Activated T-helper 1 cell treated with anti-CD3 and anti-CD28 coated beads, Interleukin-12 subunit alpha, Interleukin-12 subunit beta, Interleukin-2, Interleukin-4 antibody, amounts not matched to agents 30 ng/mL and 10 ng/mL and 1 ng/mL, durations not matched to agents 14 hours and 24 hours and 36 hours (primary cell): ENCODE measurements around the gene PTOV1. TPM values are rescaled to one million over a fixed set of nuclear protein-coding genes. Genes with fewer than 3 reads are reported as not detected.

Experiments
- DNase-seq: peaks from one replicate; pipeline ENCODE4 v3.0.0; 2021; ENCODE audit warnings: low spot score
- H3K27ac Mint-ChIP-seq: one replicate; pipeline ENCODE4 v1.8.0; 2021; ENCODE audit warnings: mild to moderate bottlenecking, mixed read lengths
- H3K27me3 Mint-ChIP-seq: one replicate; pipeline ENCODE4 v1.8.0; 2022; ENCODE audit warnings: mild to moderate bottlenecking, moderate library complexity, mixed read lengths; ENCODE audit not compliant: insufficient read depth
- H3K36me3 Mint-ChIP-seq: one replicate; pipeline ENCODE4 v1.8.0; 2021; ENCODE audit warnings: low read depth, mixed read lengths
- H3K4me1 Mint-ChIP-seq: one replicate; pipeline ENCODE4 v1.8.0; 2021; ENCODE audit warnings: low read depth, mixed read lengths
- H3K4me3 Mint-ChIP-seq: one replicate; pipeline ENCODE4 v1.8.0; 2021; ENCODE audit warnings: mild to moderate bottlenecking, moderate library complexity, mixed read lengths
- H3K9me3 Mint-ChIP-seq: one replicate; pipeline ENCODE4 v1.8.0; 2021; ENCODE audit warnings: mixed read lengths
- intact Hi-C: fragments of 100-400 bp; cut with micrococcal nuclease; formaldehyde crosslinking; loops from one replicate; pipeline ENCODE4 v1.15.1; 2024
- total RNA-seq: library from RNA; stranded (reverse); gene quantifications from 2 replicates; pipeline ENCODE4 v1.2.3, GENCODE V29; 2022

Gene PTOV1
- total RNA-seq, 1 donor from 2014 or later = 113 TPM

- Mint-ChIP-seq H3K4me1 (peaks cover 14% of the 10 kb centered on the region), H3K27ac (no peak overlapping the region), H3K36me3 (peaks cover 16% of the 10 kb centered on the region), H3K9me3 (no peaks in the 10 kb centered on the region), H3K27me3 (no peaks in the 10 kb centered on the region), H3K4me3 (no peak overlapping the region)
- intact Hi-C loops = no loop called here
- no peak for DNase-seq
These were observed 27.5 kb upstream of the PTOV1 start for GRCh38 chr19:49823472-49823871.

GRCh38 chr19:49824662-49825061, 26.3 kb upstream of the PTOV1 start:
- Mint-ChIP-seq H3K27me3 (no peaks in the 10 kb centered on the region), H3K27ac (no peak overlapping the region)
- intact Hi-C loops = no loop called here

GRCh38 chr19:49827034-49827433, 23.9 kb upstream of the PTOV1 start:
- Mint-ChIP-seq H3K36me3 (peaks cover 16% of the 10 kb centered on the region), H3K4me3 (no peak overlapping the region), H3K27ac (no peak overlapping the region), H3K9me3 (no peaks in the 10 kb centered on the region), H3K4me1 (no peaks in the 10 kb centered on the region), H3K27me3 (no peaks in the 10 kb centered on the region)
- DNase-seq = no peak
- intact Hi-C loops = no loop called here

More at GRCh38 chr19:49824662-49825061, 26.3 kb upstream of the PTOV1 start:
- DNase-seq = no peak
- H3K9me3 Mint-ChIP-seq = no peaks in the 10 kb centered on the region
- peaks cover 5% of the 10 kb centered on the region for H3K4me1 Mint-ChIP-seq
- H3K4me3 Mint-ChIP-seq = no peak overlapping the region
- H3K36me3 Mint-ChIP-seq = peaks cover 16% of the 10 kb centered on the region

- H3K36me3 Mint-ChIP-seq = peaks cover 19% of the 10 kb centered on the region
- intact Hi-C loops = no loop called here
- DNase-seq = no peak
- H3K27ac Mint-ChIP-seq = no peak overlapping the region
- H3K27me3 Mint-ChIP-seq = no peaks in the 10 kb centered on the region
- no peaks in the 10 kb centered on the region for H3K9me3 Mint-ChIP-seq
- no peak overlapping the region for H3K4me3 Mint-ChIP-seq
- H3K4me1 Mint-ChIP-seq = no peaks in the 10 kb centered on the region
These were observed 21.8 kb upstream of the PTOV1 start for GRCh38 chr19:49829200-49829599.

- Mint-ChIP-seq H3K27ac (no peak overlapping the region), H3K4me3 (no peak overlapping the region), H3K4me1 (no peaks in the 10 kb centered on the region), H3K27me3 (no peaks in the 10 kb centered on the region), H3K9me3 (no peaks in the 10 kb centered on the region), H3K36me3 (peaks cover 21% of the 10 kb centered on the region)
- intact Hi-C loops = no loop called here
- DNase-seq = no peak
These were observed 21.2 kb upstream of the PTOV1 start for GRCh38 chr19:49829721-49830120.

GRCh38 chr19:49830766-49831165, 20.2 kb upstream of the PTOV1 start:
- Mint-ChIP-seq H3K27me3 (no peaks in the 10 kb centered on the region), H3K4me1 (no peaks in the 10 kb centered on the region), H3K36me3 (peaks cover 23% of the 10 kb centered on the region), H3K27ac (no peak overlapping the region), H3K9me3 (no peaks in the 10 kb centered on the region), H3K4me3 (no peak overlapping the region)
- no peak for DNase-seq
- intact Hi-C loops = no loop called here

- H3K27ac Mint-ChIP-seq = no peak overlapping the region
These were observed 19.4 kb upstream of the PTOV1 start for GRCh38 chr19:49831592-49831991.

GRCh38 chr19:49832556-49832955, 18.4 kb upstream of the PTOV1 start:
- DNase-seq = no peak
- H3K9me3 Mint-ChIP-seq = no peaks in the 10 kb centered on the region
- no peaks in the 10 kb centered on the region for H3K4me1 Mint-ChIP-seq
- no peak overlapping the region for H3K27ac Mint-ChIP-seq
- intact Hi-C loops = no loop called here
- H3K27me3 Mint-ChIP-seq = no peaks in the 10 kb centered on the region
- H3K36me3 Mint-ChIP-seq = peaks cover 21% of the 10 kb centered on the region
- H3K4me3 Mint-ChIP-seq = no peak overlapping the region

More at GRCh38 chr19:49831592-49831991, 19.4 kb upstream of the PTOV1 start:
- no peaks in the 10 kb centered on the region for H3K27me3 Mint-ChIP-seq
- H3K4me3 Mint-ChIP-seq = no peak overlapping the region
- no peaks in the 10 kb centered on the region for H3K9me3 Mint-ChIP-seq
- DNase-seq = no peak
- intact Hi-C loops = no loop called here
- peaks cover 21% of the 10 kb centered on the region for H3K36me3 Mint-ChIP-seq
- H3K4me1 Mint-ChIP-seq = no peaks in the 10 kb centered on the region

- no peaks in the 10 kb centered on the region for H3K27me3 Mint-ChIP-seq
- no peaks in the 10 kb centered on the region for H3K4me1 Mint-ChIP-seq
- no peak overlapping the region for H3K27ac Mint-ChIP-seq
- no peaks in the 10 kb centered on the region for H3K9me3 Mint-ChIP-seq
- no peak overlapping the region for H3K4me3 Mint-ChIP-seq
- DNase-seq = no peak
- intact Hi-C loops = no loop called here
- peaks cover 26% of the 10 kb centered on the region for H3K36me3 Mint-ChIP-seq
These were observed 17.4 kb upstream of the PTOV1 start for GRCh38 chr19:49833599-49833998.

GRCh38 chr19:49835562-49835961, 15.4 kb upstream of the PTOV1 start:
- intact Hi-C loops = no loop called here

GRCh38 chr19:49836176-49837008, 14.6 kb upstream of the PTOV1 start:
- DNase-seq = no peak
- Mint-ChIP-seq H3K27ac (no peak overlapping the region), H3K4me1 (no peaks in the 10 kb centered on the region), H3K4me3 (no peak overlapping the region), H3K9me3 (no peaks in the 10 kb centered on the region), H3K36me3 (peaks cover 38% of the 10 kb centered on the region), H3K27me3 (no peaks in the 10 kb centered on the region)
- intact Hi-C loops = no loop called here

More at GRCh38 chr19:49835562-49835961, 15.4 kb upstream of the PTOV1 start:
- no peaks in the 10 kb centered on the region for H3K9me3 Mint-ChIP-seq
- no peak overlapping the region for H3K4me3 Mint-ChIP-seq
- H3K27me3 Mint-ChIP-seq = no peaks in the 10 kb centered on the region
- no peaks in the 10 kb centered on the region for H3K4me1 Mint-ChIP-seq
- peaks cover 36% of the 10 kb centered on the region for H3K36me3 Mint-ChIP-seq
- H3K27ac Mint-ChIP-seq = no peak overlapping the region
- no peak for DNase-seq

- Mint-ChIP-seq H3K4me1 (no peaks in the 10 kb centered on the region), H3K27ac (no peak overlapping the region), H3K9me3 (no peaks in the 10 kb centered on the region), H3K36me3 (peaks cover 38% of the 10 kb centered on the region), H3K27me3 (no peaks in the 10 kb centered on the region), H3K4me3 (no peak overlapping the region)
- no peak for DNase-seq
- intact Hi-C loops = no loop called here
These were observed 14.0 kb upstream of the PTOV1 start for GRCh38 chr19:49837009-49837310.

GRCh38 chr19:49837425-49837824, 13.5 kb upstream of the PTOV1 start:
- Mint-ChIP-seq H3K4me1 (no peaks in the 10 kb centered on the region), H3K9me3 (no peaks in the 10 kb centered on the region), H3K4me3 (no peak overlapping the region), H3K36me3 (peaks cover 34% of the 10 kb centered on the region), H3K27me3 (no peaks in the 10 kb centered on the region), H3K27ac (peak overlapping the region; percentile 29)
- no peak for DNase-seq
- intact Hi-C loops = no loop called here
